HG03139 (cell line): ENCODE measurements around the gene MX2.
"Not testable (repeated sequence)": the region's sequence is repeated elsewhere in the genome, so short reads cannot be mapped to it uniquely, and the experiment has no call there.

ENCODE experiments used
- ATAC-seq: cut with Tn5 transposase; IDR thresholded peaks from one replicate; pipeline ENCODE4 v1.9.1; 2021; ENCODE audit not compliant: unreplicated experiment

Gene MX2

DNA sequence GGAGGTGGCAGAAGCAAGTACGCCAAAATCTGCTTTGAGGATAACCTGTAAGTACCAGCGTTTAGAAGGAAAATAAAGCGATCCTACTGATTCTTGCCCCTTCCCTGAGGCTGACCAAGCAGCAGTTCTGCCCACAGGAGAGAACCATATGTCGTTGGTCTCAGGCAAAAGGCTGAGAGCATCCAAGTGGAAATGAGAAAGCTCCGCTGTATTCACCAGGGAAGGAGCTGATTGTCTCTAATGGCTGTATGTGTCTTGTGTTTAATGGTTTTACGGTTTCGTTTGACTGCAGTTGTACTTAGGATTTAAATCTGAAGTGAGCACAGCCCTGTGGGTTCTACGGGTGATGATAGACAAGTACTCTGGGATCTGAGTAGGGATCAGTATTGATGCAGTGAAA, 23.4 kb upstream of the MX2 start:
- ATAC-seq = no peak

DNA sequence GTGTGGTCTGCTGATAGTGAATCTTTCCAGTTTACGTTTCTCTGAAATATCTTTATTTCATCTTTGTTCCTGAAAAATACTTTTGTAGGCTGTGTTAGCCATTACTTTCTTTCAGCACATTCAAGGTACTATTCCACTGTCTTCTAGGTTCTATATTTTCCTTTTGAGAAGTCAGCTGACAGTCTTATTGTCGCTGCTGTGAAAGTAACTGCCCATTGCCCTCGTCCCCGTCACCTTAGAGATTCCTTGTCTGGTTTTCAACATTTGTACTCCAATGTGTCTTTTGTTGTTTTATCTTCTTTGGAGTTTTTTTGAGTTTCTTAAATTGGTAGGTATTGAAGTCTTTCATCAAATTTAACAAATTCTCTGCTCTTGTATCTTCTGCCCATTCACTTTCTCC, 19.8 kb upstream of the MX2 start:
- ATAC-seq = no peak

DNA sequence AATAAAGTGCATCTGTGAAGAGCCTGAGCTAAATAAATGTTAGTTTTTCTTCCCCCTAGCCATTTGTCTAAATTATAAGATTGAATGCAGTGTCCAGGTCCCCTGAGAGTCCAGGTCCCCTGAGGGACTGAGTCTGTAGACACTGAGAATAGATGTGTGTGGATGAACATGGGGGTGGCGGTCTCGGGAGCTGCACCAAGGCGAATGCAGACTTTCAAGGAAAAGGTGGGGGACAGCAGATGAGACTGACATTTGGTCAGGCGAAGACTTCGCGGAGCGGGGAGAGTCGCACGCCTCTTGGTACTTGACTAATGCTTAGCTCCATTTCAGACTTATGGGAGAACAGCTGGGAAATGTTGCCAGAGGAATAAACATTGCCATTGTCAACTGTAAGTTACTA, 17.7 kb upstream of the MX2 start:
- no peak for ATAC-seq

DNA sequence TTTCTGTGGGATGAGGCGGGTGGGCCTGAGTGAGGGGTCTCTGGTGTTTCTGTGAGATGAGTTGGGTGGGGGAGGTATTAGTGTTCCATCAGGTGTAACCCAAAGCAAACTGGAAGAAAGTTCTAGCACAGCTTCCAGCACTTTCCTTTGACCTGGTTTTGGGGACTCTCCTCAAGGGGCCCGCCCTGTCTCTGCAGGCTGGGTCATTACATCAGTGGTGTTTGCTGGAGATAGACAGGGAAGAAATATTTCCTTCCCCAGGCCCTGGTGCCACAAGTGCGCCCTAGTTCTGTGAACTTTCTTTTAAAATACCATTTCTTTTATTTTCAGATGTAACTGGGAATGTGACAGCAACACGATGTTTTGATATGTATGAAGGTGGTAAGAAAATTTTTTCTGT, 16.5 kb upstream of the MX2 start:
- ATAC-seq = no peak

DNA sequence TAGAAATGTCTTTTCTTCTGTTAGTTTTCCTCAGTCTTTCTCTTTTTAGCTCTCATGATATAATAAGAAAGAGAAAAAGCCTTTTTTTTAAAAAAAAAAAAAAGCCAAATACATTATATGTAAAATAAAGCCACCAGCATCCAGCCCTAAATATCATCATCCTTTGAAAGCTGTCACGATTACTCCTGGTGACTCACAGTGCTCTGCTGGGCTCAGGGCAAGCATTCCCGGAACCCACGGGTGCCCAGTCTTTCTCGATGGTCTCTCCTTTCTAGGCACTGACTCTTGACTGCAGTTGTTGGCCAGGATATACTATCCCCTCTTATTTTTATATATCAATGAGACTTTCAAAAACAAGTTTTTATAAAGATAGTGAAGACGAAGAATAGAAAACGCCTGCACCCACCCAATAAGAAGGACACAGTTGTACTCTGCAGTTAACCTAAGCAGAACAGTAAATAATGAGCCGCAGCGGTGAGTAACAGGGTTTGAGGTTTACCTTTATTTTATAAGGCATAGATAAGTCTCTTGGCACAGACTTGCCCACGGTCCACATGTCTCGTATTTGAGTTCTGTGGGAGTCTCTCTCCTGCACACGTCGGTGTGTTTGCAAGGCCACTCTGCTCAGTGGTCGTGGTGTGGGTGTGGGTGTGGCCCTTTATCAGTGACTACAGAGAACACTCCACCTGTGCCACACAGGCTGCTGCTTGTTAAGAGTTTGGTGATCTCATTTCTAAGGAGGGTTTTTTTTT, 15.7 kb upstream of the MX2 start:
- ATAC-seq = no peak

DNA sequence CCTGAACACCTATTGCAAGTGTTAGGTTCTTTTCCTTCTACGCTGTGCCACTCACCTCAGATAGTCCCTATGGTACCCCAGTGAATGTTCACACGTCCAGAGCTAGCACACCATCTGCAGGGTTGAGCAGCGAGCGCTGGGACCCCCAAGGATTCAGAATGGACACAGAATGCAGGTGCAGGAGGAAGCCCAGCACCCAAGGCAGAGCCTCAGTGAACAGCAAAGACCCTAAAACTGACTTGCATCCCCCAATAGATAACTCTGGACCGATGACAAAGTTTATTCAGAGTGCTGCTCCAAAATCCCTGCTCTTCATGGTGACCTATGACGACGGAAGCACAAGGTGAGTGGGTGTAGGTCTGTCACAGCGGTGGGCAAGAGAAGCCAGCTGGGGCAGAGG, 15.1 kb upstream of the MX2 start:
- ATAC-seq = no peak

DNA sequence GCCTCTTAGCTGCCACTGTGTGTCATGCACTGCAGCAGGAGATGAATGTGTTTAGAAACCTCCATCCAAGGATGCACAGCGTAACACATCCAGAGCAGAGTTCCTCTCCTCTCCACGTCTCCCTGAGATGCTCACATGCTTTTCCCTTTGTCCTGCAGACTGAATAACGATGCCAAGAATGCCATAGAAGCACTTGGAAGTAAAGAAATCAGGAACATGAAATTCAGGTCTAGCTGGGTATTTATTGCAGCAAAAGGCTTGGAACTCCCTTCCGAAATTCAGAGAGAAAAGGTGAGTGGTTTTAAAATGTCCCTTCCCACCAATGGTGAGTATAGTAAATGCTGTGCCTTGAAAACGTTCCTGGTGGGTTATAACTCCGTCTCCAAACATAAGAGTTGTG, 13.4 kb upstream of the MX2 start:
- no peak for ATAC-seq

DNA sequence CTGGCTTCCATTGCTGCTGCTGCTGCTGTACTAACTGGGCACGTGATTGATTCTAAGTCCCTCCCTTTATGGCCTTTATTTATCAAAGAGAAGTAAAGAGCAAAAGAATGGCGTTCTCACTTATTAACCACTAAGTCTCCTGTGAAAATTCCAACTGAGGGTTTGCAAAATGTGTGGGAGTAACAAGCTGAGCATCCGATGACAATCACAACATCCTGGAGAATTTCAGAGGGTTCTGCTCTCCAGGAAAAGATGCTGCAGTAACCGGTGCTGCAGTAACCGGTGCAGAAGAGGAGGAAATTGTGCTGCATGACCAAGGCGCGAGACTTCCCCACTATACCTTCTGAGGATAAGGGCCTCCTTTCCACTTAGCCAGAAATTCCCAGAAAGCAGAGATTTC, 12.7 kb upstream of the MX2 start:
- no peak for ATAC-seq

DNA sequence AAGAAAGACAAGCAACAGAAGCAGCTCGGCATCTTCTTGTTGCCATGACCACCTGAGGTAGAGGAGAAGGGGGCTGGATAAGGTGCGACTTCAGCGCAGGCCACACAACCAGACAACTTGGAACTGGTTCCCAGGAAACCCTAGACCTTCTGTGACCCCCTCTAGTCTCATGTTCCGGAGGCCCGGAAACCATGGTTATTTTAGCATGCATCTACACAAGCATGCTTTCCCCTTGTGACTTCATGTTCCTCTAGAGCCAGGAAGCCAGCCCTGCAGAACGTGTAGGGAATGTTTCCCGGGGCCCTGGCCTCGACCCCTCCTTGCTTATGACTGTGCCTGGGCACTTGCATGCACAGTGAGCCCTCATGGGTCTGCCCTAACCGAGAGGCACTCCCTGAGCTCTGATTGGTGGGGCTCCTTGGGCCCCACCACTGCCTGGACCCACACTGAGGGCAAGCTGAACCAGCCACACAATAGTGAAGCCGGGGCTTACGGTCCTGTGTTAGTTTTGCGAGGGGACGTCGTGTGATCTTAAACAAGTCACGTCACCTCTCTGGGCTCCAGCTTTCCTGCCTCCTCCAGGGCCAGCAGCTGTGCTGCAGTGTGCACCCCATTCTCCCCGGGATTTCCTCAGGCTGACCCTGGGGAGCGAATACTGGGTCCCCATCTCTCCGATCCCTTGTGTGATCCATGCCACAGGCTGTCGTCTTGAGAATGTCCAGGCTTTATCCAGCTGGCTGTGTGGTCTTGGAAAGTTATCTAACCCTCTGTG, 12.0 kb upstream of the MX2 start:
- no peak for ATAC-seq

DNA sequence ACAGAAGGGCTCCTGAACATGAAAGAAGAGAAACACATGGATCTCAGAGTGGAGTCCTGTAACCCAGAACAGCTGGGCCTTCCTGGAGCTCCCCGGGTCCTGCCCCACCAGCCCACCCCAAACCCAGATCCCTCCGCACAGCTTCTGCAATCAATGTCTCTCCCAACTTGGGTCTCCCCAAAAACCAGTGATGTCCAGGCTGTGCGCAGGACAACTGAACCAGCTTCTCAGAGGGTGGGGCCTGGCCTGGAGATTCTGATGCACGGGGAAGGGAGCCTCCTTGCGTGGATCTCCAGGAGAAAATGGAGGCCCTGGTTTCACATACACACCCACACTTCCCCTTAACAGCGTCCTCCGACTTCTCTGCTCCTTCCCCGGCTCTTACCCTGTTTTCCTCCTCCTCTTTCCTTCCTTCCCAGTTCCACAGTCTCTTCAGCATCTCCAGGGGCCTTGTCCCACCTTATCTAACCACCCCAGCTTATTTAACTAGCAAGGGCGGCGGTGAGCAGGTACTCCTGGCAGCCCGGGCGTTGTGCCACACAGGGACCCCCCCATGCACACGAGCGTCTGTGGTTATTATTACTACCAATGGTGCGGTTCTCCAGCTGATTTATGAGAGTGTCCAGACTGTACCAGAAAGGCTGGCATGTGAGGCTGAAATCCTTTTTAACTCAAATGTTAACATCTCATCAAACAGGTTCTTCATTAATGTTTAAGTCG, 11.2 kb upstream of the MX2 start:
- ATAC-seq = no peak

DNA sequence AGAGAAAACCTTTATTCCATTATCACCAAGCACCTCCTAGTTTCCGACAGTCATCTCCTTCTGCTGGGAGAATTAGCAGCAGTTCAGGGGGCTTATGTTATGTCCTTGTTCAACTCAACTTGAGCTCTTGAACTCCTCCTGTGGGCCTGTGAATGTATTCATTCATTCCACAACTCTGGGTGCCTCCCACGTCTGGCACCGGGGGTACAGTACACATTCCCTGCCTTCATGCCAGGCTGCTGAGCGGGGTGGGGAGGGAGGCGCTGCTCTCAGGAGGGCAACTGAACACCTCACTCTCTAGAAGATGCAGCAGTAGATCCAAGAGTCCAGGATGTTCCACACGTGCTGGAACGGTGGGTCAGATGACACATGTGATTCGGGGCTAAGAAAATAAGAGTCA, 4.3 kb upstream of the MX2 start:
- no peak for ATAC-seq

DNA sequence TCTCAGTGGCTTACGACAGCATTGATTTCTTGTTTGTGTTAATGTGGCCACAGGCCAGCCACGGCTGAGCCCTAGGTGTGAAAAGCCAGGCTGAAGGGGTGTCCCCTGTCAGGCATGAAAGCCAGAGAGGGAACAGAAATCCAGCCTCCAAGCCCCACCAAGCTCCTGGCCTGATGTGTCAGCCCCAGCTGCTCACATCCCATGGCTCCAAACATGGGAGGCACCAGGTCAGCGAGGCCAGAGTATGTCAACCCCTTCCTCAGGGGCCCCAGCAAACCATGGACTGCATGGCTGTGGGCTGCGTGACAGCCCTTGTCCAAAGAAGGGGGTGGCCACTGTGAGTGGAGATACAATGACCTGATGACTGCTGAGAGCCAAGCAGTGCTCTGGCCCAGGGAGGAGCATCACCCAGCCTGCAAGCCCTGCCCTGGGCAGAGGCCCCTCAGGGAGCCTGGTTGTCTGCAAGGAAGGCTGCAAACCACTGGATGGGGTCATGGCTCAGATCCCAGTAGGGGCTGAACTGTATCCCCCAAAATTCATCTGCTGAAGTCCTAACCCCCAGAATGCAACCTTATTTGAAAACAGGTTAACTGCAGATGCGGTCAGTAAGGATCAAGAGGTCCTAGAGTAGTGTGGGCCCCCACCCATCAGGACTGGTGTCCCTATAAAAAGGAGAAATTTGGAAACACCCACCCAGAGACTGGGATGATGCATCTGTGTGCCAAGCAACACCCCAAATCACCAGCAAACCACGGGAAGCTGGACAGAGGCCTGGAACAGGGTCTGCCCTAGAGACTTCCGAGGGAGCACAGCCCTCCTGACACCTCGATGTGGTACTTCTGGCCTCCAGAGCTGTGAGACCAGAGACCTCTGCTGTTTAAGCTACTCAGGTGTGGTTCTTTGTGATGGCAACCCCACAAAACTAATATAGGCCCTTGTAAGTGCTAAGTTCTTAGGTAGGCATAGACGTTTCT, 3.3 kb upstream of the MX2 start:
- ATAC-seq = no peak

DNA sequence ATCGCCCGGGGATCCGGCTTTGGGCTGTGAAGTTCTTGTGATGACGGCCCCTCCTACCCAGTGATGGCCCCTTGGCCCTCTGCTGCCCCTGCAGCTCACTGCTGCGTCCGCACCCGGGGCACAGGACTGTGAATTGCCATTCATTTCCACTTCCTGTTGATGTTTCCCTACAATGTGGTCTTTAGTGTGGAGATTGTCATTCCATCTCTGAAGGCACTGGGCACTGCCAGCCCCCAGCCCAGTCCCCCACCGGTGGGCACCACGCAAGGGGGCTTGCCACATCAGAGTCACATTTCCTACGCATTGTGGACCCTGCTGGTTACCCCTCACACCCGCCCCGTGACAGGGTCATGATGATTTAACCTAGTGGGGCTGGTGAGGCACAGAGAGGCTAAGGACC, 2.5 kb upstream of the MX2 start:
- ATAC-seq = no peak

DNA sequence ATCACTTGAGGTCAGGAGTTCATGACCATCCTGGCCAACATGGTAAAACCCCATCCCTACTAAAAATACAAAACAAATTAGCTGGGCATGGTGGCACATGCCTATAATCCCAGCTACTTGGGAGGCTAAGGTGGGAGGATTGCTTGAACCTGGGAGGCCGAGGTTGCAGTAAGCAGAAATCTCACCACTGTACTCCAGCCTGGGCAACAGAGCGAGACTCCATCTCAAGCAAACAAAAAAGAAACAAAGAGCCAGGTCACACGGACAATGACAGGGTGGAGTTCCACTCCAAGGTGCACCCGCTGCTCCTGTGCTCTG, 2.1 kb upstream of the MX2 start:
- ATAC-seq = not testable (repeated sequence)

DNA sequence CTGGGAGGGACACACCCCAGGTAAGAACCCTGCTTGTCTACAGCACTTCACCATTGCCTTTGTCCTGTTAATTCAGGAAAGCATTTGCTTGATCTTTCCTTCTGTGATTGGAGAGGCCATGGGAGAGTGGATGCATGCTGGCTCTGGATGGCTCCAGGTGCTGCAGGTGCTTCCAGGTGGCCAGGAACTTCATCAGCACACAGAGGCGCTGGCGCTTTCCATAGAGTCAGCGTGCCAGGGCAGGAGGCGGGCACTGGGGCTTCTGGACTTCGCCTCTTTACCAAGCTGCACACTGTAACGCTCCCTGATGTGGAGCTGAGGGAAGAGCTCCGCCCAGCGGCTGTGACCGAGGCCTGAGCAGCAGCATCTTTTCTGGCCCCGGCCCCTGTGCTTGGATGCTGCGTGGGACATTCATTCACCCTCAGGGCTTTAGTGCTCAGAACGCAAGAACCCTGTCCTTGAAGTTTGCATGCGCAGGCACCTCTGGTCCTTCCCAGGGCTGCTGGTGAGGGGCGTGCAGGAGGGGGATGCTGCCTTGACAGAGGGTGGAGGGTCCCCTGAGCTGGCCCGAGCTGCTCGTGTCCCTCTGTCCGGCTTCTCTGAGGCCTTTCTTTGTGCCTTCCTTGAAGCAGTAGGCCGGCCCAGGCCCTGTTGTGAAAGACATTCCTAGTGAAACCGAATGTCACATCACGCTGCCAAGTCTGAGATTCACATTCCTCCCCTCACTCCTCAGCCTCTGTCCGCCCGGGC, 1.6 kb upstream of the MX2 start:
- no peak for ATAC-seq

DNA sequence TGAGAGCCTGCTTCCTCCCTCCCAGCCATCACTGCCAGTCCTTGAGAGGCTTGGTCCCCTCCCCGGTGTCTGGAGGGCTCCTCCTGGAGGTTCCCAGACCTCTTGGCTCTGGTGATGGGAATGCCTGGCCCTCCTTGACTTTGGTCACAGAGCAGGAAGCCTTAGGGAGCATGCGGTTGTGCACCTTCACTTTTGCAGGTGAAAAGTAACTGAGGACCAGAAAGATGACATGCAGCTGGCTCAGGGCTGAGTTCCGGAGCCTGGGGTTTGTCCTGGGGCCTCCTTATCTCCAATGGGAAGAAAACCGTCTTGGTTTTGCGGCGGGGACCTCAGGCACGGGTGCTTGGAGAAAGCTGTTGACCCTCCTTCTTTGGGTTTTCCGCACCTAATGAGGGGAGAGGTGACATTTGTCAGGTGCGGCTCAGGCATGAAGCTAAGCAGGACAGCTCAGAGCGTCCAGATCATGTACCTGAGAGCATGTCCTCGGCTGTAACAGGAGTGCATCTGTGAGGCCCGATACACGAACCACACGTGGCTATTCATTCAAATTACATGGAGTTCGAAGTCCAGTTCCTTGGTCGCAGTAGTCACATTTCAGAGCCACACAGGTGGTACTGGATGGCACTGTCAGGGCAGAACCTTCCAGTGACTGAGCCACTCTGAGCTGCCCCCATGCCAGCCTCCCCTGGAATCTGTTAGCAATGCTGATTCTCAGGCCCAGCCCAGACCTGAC, 608 bp upstream of the MX2 start:
- ATAC-seq = no peak

DNA sequence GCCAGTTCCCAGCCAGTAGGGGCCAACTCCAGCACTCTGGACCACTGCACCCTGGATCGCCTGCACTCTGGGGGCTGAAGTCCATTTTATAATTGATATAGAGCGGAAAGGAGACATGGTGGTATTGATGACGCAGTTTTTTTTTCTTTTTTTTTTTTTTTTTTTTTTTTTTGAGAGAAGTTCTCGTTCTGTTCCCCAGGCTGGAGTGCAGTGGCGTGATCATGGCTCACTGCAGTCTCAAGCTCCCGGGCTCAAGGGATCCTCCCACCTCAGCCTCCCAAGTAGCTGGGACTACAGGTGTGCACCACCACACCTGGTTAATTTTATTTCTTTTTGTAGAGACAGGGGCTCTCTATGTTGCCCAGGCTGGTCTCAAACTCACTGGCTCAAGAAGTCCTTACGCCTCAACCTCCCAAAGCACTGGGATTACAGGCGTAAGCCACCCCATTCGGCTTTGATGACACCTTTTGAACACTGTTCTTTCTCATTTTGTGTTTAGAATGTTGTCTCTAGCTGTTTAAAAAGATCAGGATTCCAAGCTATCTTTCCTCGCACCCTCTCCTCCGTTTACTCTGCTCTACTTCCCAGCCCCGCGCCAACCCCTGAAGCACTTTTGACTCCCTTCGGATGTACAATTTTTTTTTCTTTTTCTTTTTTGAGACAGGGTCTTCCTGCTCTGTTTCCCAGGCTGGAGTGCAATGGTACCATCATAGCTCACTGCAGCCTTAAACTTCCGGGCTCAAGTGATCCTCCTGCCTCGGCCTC, 960 bp downstream of the MX2 start:
- ATAC-seq = no peak

DNA sequence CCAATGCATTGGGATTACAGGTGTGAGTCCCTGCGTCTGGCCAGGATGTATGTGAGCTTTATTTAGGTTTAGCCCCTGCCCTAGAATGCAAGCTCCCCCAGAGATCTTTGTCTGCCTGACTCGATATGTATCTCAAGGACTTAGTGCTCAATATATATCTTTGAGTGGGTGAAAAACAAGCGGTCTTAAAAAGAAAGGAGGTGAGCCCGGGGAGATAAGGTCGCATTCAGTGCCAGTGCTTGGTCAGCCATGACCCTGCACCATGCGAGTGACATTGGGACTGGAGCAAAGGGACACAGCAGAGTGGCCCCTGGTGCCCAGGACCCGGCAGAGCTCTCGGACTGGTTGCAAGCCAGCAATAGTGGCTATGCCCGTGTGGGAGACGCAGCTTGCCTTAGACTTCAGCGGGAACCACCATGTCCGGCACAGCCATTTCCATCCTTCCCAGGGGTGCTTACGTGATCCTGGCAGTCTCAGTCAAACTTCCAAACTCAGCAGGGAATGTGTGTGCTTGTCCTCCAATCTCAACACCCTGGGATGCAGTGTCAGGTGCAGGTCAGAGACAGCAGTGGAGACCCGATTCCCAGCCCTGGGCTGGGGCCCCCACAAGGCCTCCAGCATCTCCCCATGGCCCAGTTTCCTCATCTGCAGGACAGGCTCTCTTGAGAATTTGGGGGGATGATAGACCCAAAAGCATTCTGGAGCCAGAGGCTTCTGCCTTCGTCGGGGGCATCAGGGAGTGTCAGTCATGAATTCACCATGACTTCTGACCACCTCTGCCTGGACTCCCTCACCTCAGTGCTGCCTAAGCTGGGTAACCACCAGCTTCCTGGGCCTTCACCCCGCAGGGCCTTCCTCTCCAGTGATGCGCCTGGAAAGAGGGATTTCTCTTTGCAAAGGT, 1.8 kb downstream of the MX2 start:
- ATAC-seq = no peak
